K562 (cell line): ENCODE data around the gene CCDC9B. TPM values are rescaled to one million over a fixed set of nuclear protein-coding genes. Genes with fewer than 3 reads are reported as not detected.
A peak's percentile ranks its signal among the peaks of the same experiment; 100 is the strongest.

Source experiments
- AFF4 ChIP-seq: sonication (generic); formaldehyde crosslinking; IDR thresholded peaks from 2 replicates; pipeline ENCODE4 v1.8.0; 2023; ENCODE audit warnings: mild to moderate bottlenecking, missing genetic modification reagents
- ATF2 ChIP-seq: sonication (generic); formaldehyde crosslinking; IDR thresholded peaks from 2 replicates; pipeline ENCODE4 v1.8.1; 2022; ENCODE audit warnings: missing genetic modification reagents
- CBFA2T3 ChIP-seq: fragments of 450-650 bp; IDR thresholded peaks from 2 replicates; pipeline ENCODE4 v1.6.1; 2017
- COPS2 ChIP-seq: fragments of 450-650 bp; conservative IDR thresholded peaks from 2 replicates; pipeline ENCODE4 v1.6.1; 2016; ENCODE audit warnings: mild to moderate bottlenecking, moderate library complexity
- ETS2 ChIP-seq: IDR thresholded peaks from 2 replicates; pipeline ENCODE4 v1.6.1; 2016; ENCODE audit warnings: borderline replicate concordance, missing genetic modification characterization, mild to moderate bottlenecking, moderate library complexity, missing compliant biosample characterization; ENCODE audit not compliant: poor library complexity, severe bottlenecking
- FIP1L1 ChIP-seq: fragments of 200-400 bp; formaldehyde crosslinking; IDR thresholded peaks from 2 replicates; pipeline ENCODE4 v1.6.1; 2018; ENCODE audit warnings: mild to moderate bottlenecking, low read depth, low read length; ENCODE audit not compliant: poor library complexity, severe bottlenecking
- MAFF ChIP-seq: IDR thresholded peaks from 2 replicates; pipeline ENCODE4 v1.6.1; 2012; ENCODE audit warnings: low read length, improper control_type of control experiment
- MLLT1 ChIP-seq, 2 experiments: fragments of 450-650 bp; IDR thresholded peaks; 2 replicates each; pipeline ENCODE4 v1.6.1; 2016
- NFE2L1 ChIP-seq: fragments of 450-650 bp; IDR thresholded peaks from 2 replicates; pipeline ENCODE4 v1.6.1; 2016; ENCODE audit warnings: missing genetic modification characterization, low read depth, mild to moderate bottlenecking, missing compliant biosample characterization, moderate library complexity, borderline replicate concordance
- SREBF2 ChIP-seq: sonication (generic); formaldehyde crosslinking; IDR thresholded peaks from 2 replicates; pipeline ENCODE4 v1.4.0; 2020; ENCODE audit warnings: mild to moderate bottlenecking, missing genetic modification reagents
- ZMIZ1 ChIP-seq, 2 experiments: fragments of 150-350 bp in 1 of 2; IDR thresholded peaks; 2 replicates each; pipeline ENCODE4 v1.6.1; 2012 to 2016; ENCODE audit warnings: low read depth in 2 of 2, low read length in 2 of 2, mild to moderate bottlenecking in 1 of 2, moderate library complexity in 1 of 2
- ZNF583 ChIP-seq: fragments of 250-450 bp; sonication (Bioruptor Pico); IDR thresholded peaks from 2 replicates; pipeline ENCODE4 v1.4.0; 2020
- polyA plus RNA-seq, 8 experiments: library from polyadenylated mRNA; depleted of rRNA in 4 of 8; stranded (reverse) in 5 of 8; unstranded in 3 of 8; fragments of >200 nt; fragmentation: Nextera tagmentation in 2 of 8; fragmentation: Illumina TruSeq in 1 of 8; extraction: Ambion mirVana in 2 of 8; extraction: Trizol in 1 of 8; gene quantifications; 2 replicates each; pipeline versions ENCODE4 v1.2.1 to v1.2.3, GENCODE V29; 2011 to 2014; ENCODE audit warnings: inconsistent platforms in 1 of 8, missing spikeins in 1 of 8
- total RNA-seq, 7 experiments: library from RNA; depleted of rRNA in 6 of 7; stranded (reverse); fragments of >200 nt in 6 of 7; fragmentation: Illumina TruSeq in 2 of 7; extraction: Trizol in 2 of 7; gene quantifications; 2 replicates each; pipeline versions ENCODE4 v1.2.1 to v1.2.3, GENCODE V29; 2011 to 2021; ENCODE audit warnings: low replicate concordance in 1 of 7
- TF ChIP-seq, protein P1 (sequence below): fragments of 450-650 bp; IDR thresholded peaks from 2 replicates; pipeline ENCODE4 v1.6.1; 2016; ENCODE audit warnings: mild to moderate bottlenecking

Gene CCDC9B
- total and polyA plus RNA-seq, 9 of the 15 experiments (the other 6 are each of a cell fraction or from before 2014, with no cell fraction given) = 0.01 to 0.47 (median 0.15) TPM; not detected in 1

DNA sequence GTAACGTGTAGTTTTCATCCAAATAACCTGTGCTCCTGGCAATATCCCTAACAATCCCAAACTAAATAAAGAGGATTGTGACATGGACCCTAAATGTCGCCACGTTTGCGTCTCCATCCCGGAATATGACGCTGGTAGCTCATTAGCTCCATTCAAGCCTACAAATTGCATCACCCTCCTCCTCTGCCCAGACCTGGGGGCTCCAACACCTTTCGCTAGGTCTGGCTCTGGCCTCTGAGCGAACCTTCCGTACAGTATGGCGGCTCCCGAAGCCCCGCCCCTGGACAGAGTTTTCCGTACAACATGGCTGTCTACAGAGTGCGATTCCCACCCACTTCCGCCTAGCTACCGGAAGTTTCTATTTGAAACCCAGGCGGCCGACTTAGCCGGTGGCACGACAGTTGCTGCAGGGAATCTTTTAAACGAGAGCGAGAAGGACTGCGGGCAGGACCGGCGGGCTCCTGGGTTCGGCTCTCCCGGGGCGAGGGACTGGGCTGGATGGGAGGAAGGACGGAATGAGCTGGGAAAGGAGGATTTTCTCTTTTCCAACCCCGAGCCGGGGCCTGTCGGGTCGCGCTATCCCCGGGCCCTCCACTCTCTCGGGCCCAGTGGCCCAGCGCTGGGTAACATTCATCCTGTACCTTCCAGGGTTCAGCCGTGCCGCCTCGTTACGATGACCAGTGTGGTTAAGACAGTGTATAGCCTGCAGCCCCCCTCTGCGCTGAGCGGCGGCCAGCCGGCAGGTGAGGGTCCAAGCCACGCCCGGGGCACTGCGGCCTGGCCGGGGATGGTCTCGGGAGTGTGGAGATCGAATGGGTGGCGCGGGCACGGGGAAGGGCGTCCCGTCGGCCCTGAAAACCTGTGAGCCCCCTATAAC lies 42.1 kb upstream of the CCDC9B start, which contains the start of gene KNSTRN (continued):
- no peak for TF ChIP-seq MLLT1 (IDR thresholded peaks at IDR 0.05)
- no peak for TF ChIP-seq SREBF2 (CRISPR knock-in tag)
- peak; percentile 49 for TF ChIP-seq FIP1L1
- no peak for TF ChIP-seq ATF2
- TF ChIP-seq NFE2L1 (tag) = no peak
- TF ChIP-seq ETS2 (tag) = no peak
- no peak for TF ChIP-seq ZMIZ1 (IDR thresholded peaks at IDR 0.05; ENCODE audit: low read depth in 2 of 2, low read length in 2 of 2)
- no peak for TF ChIP-seq ZNF583
- no peak for TF ChIP-seq AFF4 (CRISPR knock-in tag)
- TF ChIP-seq COPS2 = no peak
- no peak for TF ChIP-seq MAFF
- TF ChIP-seq, protein P1, sequence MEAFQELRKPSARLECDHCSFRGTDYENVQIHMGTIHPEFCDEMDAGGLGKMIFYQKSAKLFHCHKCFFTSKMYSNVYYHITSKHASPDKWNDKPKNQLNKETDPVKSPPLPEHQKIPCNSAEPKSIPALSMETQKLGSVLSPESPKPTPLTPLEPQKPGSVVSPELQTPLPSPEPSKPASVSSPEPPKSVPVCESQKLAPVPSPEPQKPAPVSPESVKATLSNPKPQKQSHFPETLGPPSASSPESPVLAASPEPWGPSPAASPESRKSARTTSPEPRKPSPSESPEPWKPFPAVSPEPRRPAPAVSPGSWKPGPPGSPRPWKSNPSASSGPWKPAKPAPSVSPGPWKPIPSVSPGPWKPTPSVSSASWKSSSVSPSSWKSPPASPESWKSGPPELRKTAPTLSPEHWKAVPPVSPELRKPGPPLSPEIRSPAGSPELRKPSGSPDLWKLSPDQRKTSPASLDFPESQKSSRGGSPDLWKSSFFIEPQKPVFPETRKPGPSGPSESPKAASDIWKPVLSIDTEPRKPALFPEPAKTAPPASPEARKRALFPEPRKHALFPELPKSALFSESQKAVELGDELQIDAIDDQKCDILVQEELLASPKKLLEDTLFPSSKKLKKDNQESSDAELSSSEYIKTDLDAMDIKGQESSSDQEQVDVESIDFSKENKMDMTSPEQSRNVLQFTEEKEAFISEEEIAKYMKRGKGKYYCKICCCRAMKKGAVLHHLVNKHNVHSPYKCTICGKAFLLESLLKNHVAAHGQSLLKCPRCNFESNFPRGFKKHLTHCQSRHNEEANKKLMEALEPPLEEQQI = no peak
- no peak for TF ChIP-seq CBFA2T3
